Stimulated activated CD4-positive, alpha-beta T cell treated with anti-CD3 and anti-CD28 coated beads, Interleukin-12 subunit alpha, Interleukin-12 subunit beta, amount 100 ng/mL, for 4 hours (primary cell): ENCODE results near the gene USP44.
A peak's percentile ranks its signal among the peaks of the same experiment; 100 is the strongest.

Source experiments
- DNase-seq: peaks from one replicate; pipeline ENCODE4 v3.0.0-alpha.2; 2020

Gene USP44

DNA sequence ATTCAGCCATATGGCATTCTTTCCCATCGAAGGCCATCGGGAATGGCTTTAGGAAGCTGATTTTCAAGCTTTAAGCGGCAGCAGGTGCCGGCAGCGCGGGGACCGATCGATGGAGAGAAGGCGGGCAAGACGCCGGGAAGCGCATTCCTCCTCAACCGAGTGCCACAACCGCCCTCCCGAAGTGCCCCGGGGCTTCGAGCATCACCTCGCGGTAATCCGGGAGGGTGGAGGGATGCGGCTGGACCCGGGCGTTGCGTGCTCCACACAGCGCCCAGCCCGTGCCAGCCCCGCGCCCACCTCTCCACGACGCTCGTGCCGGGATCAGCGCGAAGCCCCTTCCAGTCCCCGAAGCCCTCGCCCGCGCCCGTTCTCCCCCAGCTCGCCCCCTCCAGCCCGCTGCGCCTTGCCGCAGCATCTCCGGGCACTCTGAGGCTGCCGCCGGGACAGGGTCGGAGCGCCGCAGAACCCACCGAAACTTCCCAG, 3.2 kb downstream of the USP44 start:
- peak; percentile 28 for DNase-seq

DNA sequence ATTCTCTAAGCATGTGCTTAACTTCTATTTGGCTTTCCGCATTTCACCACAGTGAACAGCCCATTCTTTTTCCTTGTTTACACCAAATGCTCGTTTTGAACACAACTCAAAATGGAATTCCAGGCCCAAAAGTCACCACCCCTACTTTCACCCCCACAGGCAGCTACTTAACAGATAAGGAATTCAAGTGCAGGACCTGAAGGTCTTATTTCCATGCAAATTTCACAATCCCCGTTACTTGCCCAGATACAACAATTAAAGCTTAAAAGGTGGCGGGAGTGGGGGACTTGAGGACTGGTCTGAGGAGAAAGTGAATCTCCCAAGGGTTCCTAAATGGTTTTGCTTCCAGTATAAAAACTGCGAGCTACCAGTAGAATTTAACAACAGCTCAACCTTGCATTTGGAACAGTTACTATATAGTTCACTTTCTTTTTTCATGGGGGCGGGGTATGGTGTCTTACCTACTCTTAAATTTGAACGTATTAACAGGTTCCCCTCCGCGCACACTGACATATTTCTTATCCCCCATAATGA, 3.7 kb downstream of the USP44 start:
- DNase-seq = no peak

GRCh38 chr12:95546491-95546813, 4.8 kb downstream of the USP44 start:
- no peak for DNase-seq

- no peak for DNase-seq
Observed at GRCh38 chr12:95545731-95546490, 5.4 kb downstream of the USP44 start.

- no peak for DNase-seq
Observed at GRCh38 chr12:95545303-95545702, 6.0 kb downstream of the USP44 start.

- no peak for DNase-seq
Observed at GRCh38 chr12:95544756-95545155, 6.5 kb downstream of the USP44 start.

DNA sequence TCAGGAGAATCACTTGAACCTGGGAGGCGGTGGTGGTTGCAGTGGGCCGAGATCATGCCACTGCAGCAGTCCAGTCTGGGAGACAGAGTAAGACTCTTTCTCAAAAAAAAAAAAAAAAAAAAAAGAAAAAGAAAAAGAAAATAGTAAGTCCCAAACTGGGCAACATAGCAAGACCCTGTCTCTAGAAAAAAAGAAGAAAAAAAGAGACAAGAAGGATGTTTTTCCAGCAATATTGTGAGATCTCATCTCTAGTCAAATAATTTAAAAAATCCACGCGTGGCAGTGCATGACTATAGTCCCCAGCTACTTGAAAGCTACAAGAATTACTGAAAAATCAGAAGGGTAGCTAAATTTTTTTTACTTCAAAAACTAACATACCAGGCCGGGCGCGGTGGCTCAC, 8.0 kb downstream of the USP44 start:
- no peak for DNase-seq

GRCh38 chr12:95541436-95541835, 9.8 kb downstream of the USP44 start:
- no peak for DNase-seq

DNA sequence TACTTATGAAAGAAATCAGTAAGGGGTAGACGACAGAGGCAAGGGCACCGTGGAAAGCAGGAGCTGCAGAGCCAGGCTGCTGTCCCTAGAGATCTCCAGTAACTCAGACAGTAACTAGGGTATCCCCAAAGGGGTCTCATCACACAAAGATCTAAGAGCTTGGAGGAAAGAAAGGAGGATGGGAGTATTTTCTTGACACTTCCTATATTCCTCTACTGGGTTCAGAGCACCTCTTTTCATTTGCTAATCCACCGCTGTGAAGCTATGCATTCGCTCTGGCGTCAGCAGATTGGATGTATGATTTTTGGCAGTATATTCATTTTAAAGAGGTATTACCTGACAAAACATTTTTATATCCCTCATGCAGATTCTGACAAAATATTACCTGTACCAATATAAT, 12.6 kb downstream of the USP44 start:
- DNase-seq = no peak

- DNase-seq = no peak
Observed at GRCh38 chr12:95538006-95538405, 13.3 kb downstream of the USP44 start.

- no peak for DNase-seq
Observed at GRCh38 chr12:95533985-95534384, 17.3 kb downstream of the USP44 start.

- no peak for DNase-seq
Observed at GRCh38 chr12:95532851-95533250, 18.4 kb downstream of the USP44 start.

DNA sequence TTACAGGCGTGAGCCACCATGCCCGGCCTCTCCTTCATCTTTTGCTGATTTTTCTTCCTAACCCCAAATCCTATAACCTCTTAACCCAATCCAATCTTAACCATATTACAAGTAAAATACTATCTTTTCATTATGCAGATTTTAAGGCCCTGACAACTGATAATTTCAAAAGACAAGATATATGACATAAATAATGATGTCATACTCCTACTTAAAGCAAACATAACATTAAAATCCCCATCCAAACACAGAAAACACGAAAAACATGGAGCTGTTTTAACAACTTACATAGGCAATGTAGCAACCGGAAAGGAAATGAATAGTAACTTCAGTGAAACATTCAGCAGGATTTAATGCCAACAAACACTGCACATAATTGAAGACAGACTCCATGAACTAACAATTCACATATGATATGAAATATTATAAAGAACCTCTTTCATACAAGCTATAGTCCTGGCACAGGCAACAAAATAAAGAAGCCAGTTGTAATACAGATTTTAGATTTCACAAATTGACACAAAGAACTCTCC, 21.5 kb downstream of the USP44 start:
- no peak for DNase-seq

DNA sequence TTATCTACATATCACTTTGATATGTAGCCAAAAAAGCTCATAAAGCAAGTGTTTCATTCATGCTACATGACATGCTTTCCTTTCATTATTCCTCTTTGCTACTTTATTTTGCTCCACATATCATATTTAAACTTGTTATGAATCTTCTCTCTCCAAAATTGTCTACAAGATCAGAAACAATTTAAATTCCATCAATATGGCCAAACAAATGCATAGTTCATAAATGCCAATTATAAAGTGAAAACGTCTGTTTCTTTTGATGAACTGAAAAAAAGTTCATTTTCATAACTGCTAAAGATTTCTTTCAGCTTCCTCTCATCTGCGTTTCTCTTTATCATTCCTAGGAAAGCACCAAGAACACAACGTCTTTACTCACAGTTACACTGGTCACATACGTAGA, 22.8 kb downstream of the USP44 start:
- DNase-seq = no peak

DNA sequence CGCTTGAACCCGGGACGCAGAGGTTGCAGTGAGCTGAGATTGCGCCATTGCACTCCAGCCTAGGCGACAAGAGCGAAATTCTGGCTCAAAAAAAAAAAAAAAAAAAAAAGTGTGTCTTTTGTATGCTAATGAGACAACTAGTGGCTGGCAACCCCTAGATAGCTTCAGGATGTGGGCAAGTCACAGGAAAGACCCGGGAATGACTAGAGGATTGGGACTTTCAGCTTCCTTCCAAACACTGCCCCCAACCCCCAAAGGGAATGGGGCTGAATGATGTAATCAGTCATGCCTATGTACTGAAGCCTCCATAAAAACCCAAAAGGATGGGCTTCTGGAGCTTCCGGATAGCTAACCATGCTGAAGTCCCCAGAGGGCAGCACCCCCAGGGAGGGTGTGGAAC, 28.6 kb downstream of the USP44 start:
- no peak for DNase-seq

GRCh38 chr12:95520816-95521215, 30.5 kb downstream of the USP44 start:
- no peak for DNase-seq

DNA sequence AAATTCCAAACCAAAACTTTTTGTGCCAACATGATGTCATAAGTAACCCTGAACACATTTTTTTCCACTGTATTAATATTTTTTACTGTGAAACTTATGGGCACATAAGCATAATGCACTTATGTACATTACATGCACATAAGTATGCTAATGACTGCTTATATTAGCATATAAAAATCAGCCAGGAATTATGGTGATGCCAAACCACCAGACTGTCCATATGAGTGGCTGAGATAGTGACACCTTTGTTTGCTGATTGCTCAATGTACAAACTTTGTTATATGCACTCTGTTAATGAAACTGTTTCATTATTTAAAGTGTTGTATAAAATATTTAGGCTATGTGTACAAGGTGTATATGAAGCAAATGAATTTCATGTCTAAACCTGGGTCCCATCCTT, 32.3 kb downstream of the USP44 start:
- no peak for DNase-seq

- DNase-seq = no peak
Observed at GRCh38 chr12:95517246-95517645, 34.0 kb downstream of the USP44 start.

GRCh38 chr12:95516757-95517156, 34.5 kb downstream of the USP44 start:
- DNase-seq = no peak

DNA sequence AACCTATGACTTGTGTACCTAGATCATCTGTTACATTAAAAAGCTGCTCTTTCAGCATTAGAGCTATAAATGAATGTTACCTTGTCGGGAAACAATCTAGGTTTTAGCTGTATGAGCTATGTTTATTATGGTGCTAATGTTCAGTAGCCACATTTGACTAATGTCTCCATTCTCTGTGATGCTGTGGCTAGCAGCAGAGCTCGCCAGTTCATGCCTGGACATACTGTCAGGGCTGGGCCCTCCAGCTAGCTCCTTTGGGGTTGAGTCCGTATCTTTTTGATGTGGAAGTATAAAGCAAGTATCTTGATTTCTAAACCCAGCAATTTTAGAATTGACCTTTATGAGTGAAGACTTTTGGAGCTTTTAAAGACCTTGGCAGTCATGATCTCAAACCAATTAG, 36.1 kb downstream of the USP44 start:
- DNase-seq = no peak

GRCh38 chr12:95513599-95513998, 37.7 kb downstream of the USP44 start:
- DNase-seq = no peak

- DNase-seq = no peak
Observed at GRCh38 chr12:95511977-95512376, 39.3 kb downstream of the USP44 start.

DNA sequence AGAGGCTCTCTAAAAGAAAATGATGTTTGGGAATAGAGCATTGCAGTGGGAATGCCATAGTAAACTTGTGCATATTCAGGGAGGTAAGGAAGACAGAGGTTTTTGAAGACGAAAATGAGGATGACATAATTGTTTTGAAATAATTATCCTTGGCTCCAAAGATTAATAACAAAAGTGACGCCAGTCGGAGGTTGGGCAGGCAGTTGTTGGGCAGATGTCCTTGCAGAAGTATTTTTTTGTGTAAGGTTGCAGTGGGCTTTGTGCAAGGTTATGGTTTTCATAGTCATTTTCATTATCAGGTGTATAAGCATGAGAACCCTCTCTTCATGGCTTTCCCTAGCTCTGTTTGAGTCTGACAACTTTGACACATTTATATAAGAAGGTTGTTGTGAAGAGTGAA, 42.0 kb downstream of the USP44 start:
- no peak for DNase-seq

DNA sequence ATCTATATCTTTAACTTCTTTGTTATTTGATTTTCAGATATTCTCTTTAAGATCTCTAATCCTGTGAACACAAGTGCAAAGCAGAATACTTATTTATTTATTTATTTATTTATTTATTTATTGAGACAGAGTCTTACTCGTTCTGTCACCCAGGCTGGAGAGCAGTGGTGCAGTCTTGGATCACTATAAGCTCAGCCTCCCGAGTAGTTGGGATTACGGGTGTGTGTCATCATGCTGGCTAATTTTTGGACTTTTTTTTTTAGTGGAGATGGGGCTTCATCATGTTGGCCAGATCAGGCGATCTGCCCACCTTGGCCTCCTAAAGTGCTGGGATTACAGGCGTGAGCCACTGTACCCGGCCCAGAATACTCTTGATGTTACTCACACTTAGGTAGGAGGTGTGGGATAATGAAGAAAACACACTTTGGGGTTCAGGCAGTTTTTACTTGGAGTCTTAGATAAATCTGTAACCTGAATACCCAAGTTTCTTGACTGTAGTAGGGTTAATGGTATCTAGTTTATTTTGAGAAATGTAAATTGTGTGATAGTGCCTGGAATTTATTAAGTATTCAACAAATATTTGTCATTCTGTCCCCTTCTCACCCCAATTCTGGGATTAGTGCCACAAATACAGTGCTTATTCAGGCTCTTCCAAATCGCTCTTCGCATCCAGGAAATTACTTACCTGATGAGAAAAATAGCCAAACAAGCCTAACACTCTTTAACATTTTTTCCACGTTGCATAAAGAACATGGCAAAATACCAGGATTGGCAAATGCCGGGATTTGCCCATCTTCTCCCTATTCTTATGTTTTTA, 44.4 kb downstream of the USP44 start:
- DNase-seq = no peak
